ENCODE results near the gene URB1. TPM values are rescaled to one million over a fixed set of nuclear protein-coding genes. Genes with fewer than 3 reads are reported as not detected.

URB1 gene
- total and polyA plus RNA-seq, 4 experiments from 2014 or later, result 0.55 to 15.2 (median 8.6) TPM

DNA sequence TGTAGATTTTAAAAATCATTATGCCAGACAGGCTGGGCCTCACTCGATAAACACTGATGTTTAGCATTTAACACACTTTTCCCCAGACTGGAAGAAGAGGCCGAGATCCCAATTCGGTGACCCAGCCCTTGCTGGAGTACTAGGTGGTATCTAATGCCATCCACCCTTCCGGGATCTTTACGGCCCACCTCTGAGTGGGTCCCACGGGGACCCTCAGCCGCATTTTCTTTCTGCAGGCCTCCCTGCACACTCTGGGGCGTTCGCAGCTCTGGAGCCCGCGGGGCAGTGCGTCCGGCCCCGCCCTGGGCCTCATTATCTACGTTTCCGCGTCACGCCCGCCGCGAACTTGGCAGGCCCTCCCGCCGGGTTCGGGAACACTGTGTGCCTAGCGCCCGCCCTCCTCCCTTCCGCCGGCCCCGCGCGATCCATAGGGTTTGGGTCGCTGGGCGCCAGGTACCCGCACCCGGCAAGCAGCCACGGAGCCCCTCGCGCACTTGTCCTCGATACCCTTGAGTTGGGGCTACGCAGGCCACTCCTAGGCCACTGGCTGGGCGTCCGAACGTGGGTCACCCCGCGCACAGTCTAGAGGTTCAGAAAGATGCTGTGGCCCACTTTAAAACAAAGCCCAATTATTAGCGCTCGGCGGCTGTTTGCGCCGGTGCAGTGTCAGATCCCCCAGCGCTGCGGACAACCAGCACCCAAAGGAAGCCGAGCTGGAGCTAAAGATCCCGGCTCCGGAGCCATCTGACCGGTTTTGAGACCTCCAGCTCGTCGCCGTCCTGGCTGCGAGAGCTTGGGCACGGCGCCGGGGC, 18.7 kb upstream of the URB1 start:
- H3K27me3 ChIP-seq (ENCODE audit: insufficient read depth, low read length), result no peaks in the 10 kb centered on the region
- peak overlapping the region; percentile 95 to 99 (median 97) for H3K27ac Mint-ChIP-seq
- H3K4me3 Mint-ChIP-seq, result peak overlapping the region; percentile 94 to 98 (median 96)
- POLR2A ChIA-PET (ENCODE audit: partially characterized antibody), result interaction anchor here (0.6 to 5.0 kb wide), 13 partner anchors 10 to 360 kb away, joined by 3 to 92 read pairs (median 4); partner anchors contain the start of genes CFAP298, MIS18A, PAXBP1 and SYNJ1
- peak overlapping the region; percentile 40 to 83 for H3K4me3 ChIP-seq (ENCODE audit: low read length in 2 of 2)
- no peaks in the 10 kb centered on the region for H3K9me3 Mint-ChIP-seq
- H3K4me1 Mint-ChIP-seq, result peaks cover 28 to 71% (median 42%) of the 10 kb centered on the region in 4 donors
- no peaks in the 10 kb centered on the region for H3K36me3 ChIP-seq (ENCODE audit: insufficient read depth, low read length)
- CTCF ChIA-PET (ENCODE audit: partially characterized antibody), result interaction anchor here (1.9 to 5.3 kb wide), 5 partner anchors 9 to 189 kb away, joined by 6 to 22 read pairs (median 8); partner anchors contain the start of gene URB1
- H3K4me1 ChIP-seq (ENCODE audit: insufficient read depth, low read length), result peaks cover 34% of the 10 kb centered on the region
- H3K9me3 ChIP-seq (ENCODE audit: control insufficient read depth in 1 of 2, low read length in 2 of 2), result no peaks in the 10 kb centered on the region
- intact Hi-C loops (cut with micrococcal nuclease), result loop anchor here (1.0 to 5.0 kb wide), 7 partner anchors 8 to 361 kb away; partner anchors contain the start of genes CFAP298, MIS18A, PAXBP1 and SYNJ1
- H3K27ac ChIP-seq (ENCODE audit: low read depth, low read length), result peak overlapping the region; percentile 86
- peak; percentile 58 to 64 (median 62) for DNase-seq
- H3K36me3 Mint-ChIP-seq, result peaks cover 0 to 14% of the 10 kb centered on the region in 2 donors
- no peaks in the 10 kb centered on the region for H3K27me3 Mint-ChIP-seq

DNA sequence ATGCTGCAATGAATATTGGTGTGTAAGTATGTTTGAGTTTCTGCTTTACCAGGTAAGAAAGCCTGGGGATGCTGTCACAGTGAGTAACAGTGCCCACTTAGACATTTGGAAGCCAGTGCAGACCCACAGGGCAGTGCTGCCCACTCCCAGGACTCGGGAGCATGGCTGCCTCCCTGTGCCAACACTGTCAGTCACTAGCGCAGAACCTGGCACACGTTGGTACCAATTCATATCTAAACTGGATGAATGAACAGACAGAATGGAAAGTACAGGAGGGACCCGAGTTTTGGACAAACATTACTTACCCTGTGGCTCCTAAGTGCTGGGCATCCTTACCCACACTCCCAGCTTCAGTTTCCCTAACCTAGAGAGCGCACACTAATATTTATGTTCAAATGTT, 18.1 kb upstream of the URB1 start:
- intact Hi-C loops (cut with micrococcal nuclease), result loop anchor here (5.0 kb wide), 2 partner anchors 316 to 361 kb away; partner anchors contain the start of genes PAXBP1 and SYNJ1
- CTCF ChIA-PET (ENCODE audit: partially characterized antibody), result interaction anchor here (1.9 to 5.3 kb wide), 5 partner anchors 8 to 190 kb away, joined by 6 to 22 read pairs (median 8); partner anchors contain the start of gene URB1
- Histone ChIP-seq H3K9me3 (ENCODE audit: control insufficient read depth in 1 of 2, low read length in 2 of 2) (no peaks in the 10 kb centered on the region), H3K36me3 (ENCODE audit: insufficient read depth, low read length) (no peaks in the 10 kb centered on the region), H3K27me3 (ENCODE audit: insufficient read depth, low read length) (no peaks in the 10 kb centered on the region), H3K4me3 (ENCODE audit: low read length in 2 of 2) (peak overlapping the region in 1 of 2 donors; percentile 83), H3K4me1 (ENCODE audit: insufficient read depth, low read length) (peaks cover 34% of the 10 kb centered on the region), H3K27ac (ENCODE audit: low read depth, low read length) (peak overlapping the region; percentile 86)
- H3K4me1 Mint-ChIP-seq, result peaks cover 26 to 69% (median 40%) of the 10 kb centered on the region in 4 donors
- H3K4me3 Mint-ChIP-seq, result peak overlapping the region; percentile 94 to 98 (median 96)
- H3K27me3 Mint-ChIP-seq, result no peaks in the 10 kb centered on the region
- peak overlapping the region; percentile 20 to 98 (median 97) for H3K27ac Mint-ChIP-seq
- DNase-seq, result no peak
- POLR2A ChIA-PET (ENCODE audit: partially characterized antibody), result interaction anchor here (0.7 to 5.0 kb wide), 8 partner anchors 9 to 360 kb away, joined by 3 to 92 read pairs (median 14); partner anchors contain the start of genes CFAP298, PAXBP1, SYNJ1 and URB1
- peaks cover 0 to 14% of the 10 kb centered on the region in 2 donors for H3K36me3 Mint-ChIP-seq
- no peaks in the 10 kb centered on the region for H3K9me3 Mint-ChIP-seq

DNA sequence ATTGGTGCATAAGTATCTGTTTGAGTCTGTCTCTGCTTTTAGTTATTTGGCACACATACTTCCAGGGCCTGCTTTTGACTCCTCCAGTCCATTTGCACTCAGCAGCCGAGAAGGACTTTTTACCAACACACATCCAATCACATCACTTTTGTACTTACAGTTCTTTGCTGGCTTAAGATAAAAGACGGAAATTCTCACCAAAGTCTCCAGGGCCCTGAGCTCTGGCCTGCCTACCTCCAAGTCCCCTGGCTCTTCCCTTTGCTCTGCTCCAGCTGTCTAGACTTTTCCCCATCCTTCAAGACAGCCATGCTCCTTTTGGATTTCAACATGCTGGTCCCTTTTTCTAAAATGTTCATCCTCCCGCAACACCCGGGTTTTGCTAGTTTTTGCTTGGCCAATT, 17.5 kb upstream of the URB1 start:
- Mint-ChIP-seq H3K9me3 (no peaks in the 10 kb centered on the region), H3K4me1 (peaks cover 21 to 62% (median 35%) of the 10 kb centered on the region in 4 donors), H3K27ac (peak overlapping the region in 6 of 7 donors; percentile 35 to 98 (median 97)), H3K36me3 (peaks cover 0 to 11% of the 10 kb centered on the region in 2 donors), H3K4me3 (peak overlapping the region in 7 of 8 donors; percentile 17 to 98 (median 51)), H3K27me3 (no peaks in the 10 kb centered on the region)
- no peak overlapping the region for H3K4me3 ChIP-seq (ENCODE audit: low read length in 2 of 2)
- no peaks in the 10 kb centered on the region for H3K36me3 ChIP-seq (ENCODE audit: insufficient read depth, low read length)
- no peaks in the 10 kb centered on the region for H3K9me3 ChIP-seq (ENCODE audit: control insufficient read depth in 1 of 2, low read length in 2 of 2)
- peaks cover 34% of the 10 kb centered on the region for H3K4me1 ChIP-seq (ENCODE audit: insufficient read depth, low read length)
- POLR2A ChIA-PET (ENCODE audit: partially characterized antibody), result interaction anchor here (1.0 to 5.0 kb wide), 2 partner anchors 159 to 361 kb away, joined by 3 to 92 read pairs; partner anchors contain the start of gene PAXBP1
- H3K27ac ChIP-seq (ENCODE audit: low read depth, low read length), result no peak overlapping the region
- no peaks in the 10 kb centered on the region for H3K27me3 ChIP-seq (ENCODE audit: insufficient read depth, low read length)
- CTCF ChIA-PET (ENCODE audit: partially characterized antibody), result interaction anchor here (2.0 to 5.3 kb wide), 3 partner anchors 8 to 191 kb away, joined by 8 to 22 read pairs (median 9); no protein-coding TSS in a partner anchor
- intact Hi-C loops (cut with micrococcal nuclease), result loop anchor here (5.0 kb wide), 2 partner anchors 317 to 362 kb away; partner anchors contain the start of genes PAXBP1 and SYNJ1
- no peak for DNase-seq

DNA sequence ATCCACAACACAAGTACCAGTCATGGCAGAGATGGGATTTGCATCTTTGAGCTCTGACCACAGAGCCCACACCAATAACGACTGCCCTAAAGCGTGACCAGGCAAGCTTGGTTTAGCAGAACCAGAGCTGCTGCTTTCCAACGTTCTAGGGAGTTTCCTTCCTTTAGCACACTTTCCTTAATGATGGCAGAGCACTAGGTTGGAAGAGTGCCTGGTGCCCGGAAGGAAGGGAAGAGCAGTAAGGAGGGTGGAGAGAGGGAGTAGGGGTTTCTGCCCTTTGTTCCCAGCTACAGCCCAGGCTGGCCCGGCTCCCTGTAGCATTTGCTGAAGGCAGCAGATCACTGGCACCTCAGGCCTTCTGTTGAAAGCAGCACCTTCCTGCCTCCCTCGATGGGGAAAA, 13.6 kb upstream of the URB1 start:
- Mint-ChIP-seq H3K4me3 (no peak overlapping the region), H3K36me3 (no peaks in the 10 kb centered on the region), H3K4me1 (peaks cover 12 to 48% (median 18%) of the 10 kb centered on the region in 4 donors), H3K9me3 (no peaks in the 10 kb centered on the region), H3K27me3 (no peaks in the 10 kb centered on the region), H3K27ac (peak overlapping the region in 1 of 7 donors; percentile 51)
- CTCF ChIA-PET (ENCODE audit: partially characterized antibody), result interaction anchor here (10.3 kb wide), 1 partner anchor 194 kb away, joined by 160 read pairs; no protein-coding TSS in a partner anchor
- POLR2A ChIA-PET (ENCODE audit: partially characterized antibody), result interaction anchor here (1.0 kb wide), 1 partner anchor 163 kb away, joined by 4 read pairs; no protein-coding TSS in a partner anchor
- Histone ChIP-seq H3K36me3 (ENCODE audit: insufficient read depth, low read length) (no peaks in the 10 kb centered on the region), H3K9me3 (ENCODE audit: control insufficient read depth in 1 of 2, low read length in 2 of 2) (no peaks in the 10 kb centered on the region), H3K27ac (ENCODE audit: low read depth, low read length) (no peak overlapping the region), H3K27me3 (ENCODE audit: insufficient read depth, low read length) (no peaks in the 10 kb centered on the region), H3K4me1 (ENCODE audit: insufficient read depth, low read length) (peaks cover 13% of the 10 kb centered on the region), H3K4me3 (ENCODE audit: low read length in 2 of 2) (no peak overlapping the region)
- intact Hi-C loops (cut with micrococcal nuclease), result no loop called here
- no peak for DNase-seq

DNA sequence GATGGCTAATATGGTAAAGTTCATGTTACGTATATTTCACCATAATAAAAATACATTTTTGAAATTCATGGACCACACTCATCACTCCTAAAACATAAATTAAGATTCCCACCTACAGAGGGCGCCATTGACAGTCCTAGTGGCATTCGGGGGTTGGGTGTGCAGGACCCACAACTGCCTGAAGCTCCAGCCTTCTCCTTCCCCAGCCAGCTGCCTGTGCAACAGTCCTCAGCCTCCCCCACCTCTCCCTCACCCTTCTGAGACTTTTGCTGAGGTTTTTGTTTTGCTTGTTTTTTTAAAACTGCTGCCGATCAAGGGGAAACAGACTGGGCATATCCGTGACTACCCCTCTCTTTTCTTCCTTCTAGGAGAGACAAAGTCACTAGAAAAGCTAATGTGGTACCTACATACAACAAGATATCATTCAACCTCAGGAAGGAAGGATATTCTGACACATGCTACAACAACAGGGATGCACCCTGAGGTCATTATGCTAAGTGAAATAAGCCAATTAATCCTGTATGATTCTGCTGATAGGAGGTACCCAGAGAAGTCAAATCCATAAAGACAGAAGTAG, 10.5 kb upstream of the URB1 start:
- ChIA-PET CTCF (ENCODE audit: partially characterized antibody) (interaction anchor here (0.8 to 10.3 kb wide), 9 partner anchors 9 to 205 kb away, joined by 3 to 160 read pairs (median 14); partner anchors contain the start of genes EVA1C, TCP10L and URB1), POLR2A (ENCODE audit: partially characterized antibody) (interaction anchor here (0.6 to 3.7 kb wide), 3 partner anchors 9 to 197 kb away, joined by 4 to 17 read pairs (median 14); partner anchors contain the start of gene EVA1C)
- Histone ChIP-seq H3K27ac (ENCODE audit: low read depth, low read length) (no peak overlapping the region), H3K4me3 (ENCODE audit: low read length in 2 of 2) (no peak overlapping the region), H3K4me1 (ENCODE audit: insufficient read depth, low read length) (no peaks in the 10 kb centered on the region), H3K9me3 (ENCODE audit: control insufficient read depth in 1 of 2, low read length in 2 of 2) (no peaks in the 10 kb centered on the region), H3K27me3 (ENCODE audit: insufficient read depth, low read length) (peaks cover 9% of the 10 kb centered on the region), H3K36me3 (ENCODE audit: insufficient read depth, low read length) (no peaks in the 10 kb centered on the region)
- H3K4me1 Mint-ChIP-seq, result peaks cover 4 to 21% (median 6%) of the 10 kb centered on the region in 4 donors
- H3K27me3 Mint-ChIP-seq, result peaks cover 1 to 7% of the 10 kb centered on the region in 2 donors
- H3K4me3 Mint-ChIP-seq, result no peak overlapping the region
- H3K9me3 Mint-ChIP-seq, result no peaks in the 10 kb centered on the region
- DNase-seq, result peak; percentile 63 to 68 (median 65)
- intact Hi-C loops (cut with micrococcal nuclease), result loop anchor here (1.0 kb wide), 3 partner anchors 9 to 198 kb away; partner anchors contain the start of gene EVA1C
- H3K27ac Mint-ChIP-seq, result peak overlapping the region in 2 of 7 donors; percentile 7 to 27
- H3K36me3 Mint-ChIP-seq, result no peaks in the 10 kb centered on the region

DNA sequence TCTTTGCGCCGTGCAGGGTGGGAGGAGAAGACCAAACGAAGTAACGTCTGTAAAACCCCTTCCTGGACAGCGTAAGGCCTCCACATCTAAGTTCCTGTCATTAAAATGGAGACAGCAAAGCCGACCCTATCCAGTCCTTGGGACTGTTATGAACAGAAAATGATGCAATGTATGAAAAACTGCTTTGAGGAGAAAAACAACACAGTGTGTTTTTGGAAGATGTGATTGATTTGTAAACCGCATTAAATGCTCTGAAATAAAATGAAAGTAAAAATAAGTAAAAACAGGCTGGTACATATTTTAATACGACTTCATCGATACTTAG, 827 bp upstream of the URB1 start:
- ChIA-PET CTCF (ENCODE audit: partially characterized antibody) (interaction anchor here (3.4 to 5.6 kb wide), 2 partner anchors 9 to 207 kb away, joined by 16 to 43 read pairs; no protein-coding TSS in a partner anchor), POLR2A (ENCODE audit: partially characterized antibody) (interaction anchor here (1.0 to 4.3 kb wide), 4 partner anchors 18 to 219 kb away, joined by 5 to 47 read pairs (median 10); partner anchors contain the start of genes CFAP298 and EVA1C)
- peaks cover 22 to 52% (median 40%) of the 10 kb centered on the region in 4 donors for H3K4me1 Mint-ChIP-seq
- peaks cover 2 to 7% of the 10 kb centered on the region in 2 donors for H3K27me3 Mint-ChIP-seq
- H3K36me3 Mint-ChIP-seq, result peaks cover 3 to 7% of the 10 kb centered on the region in 2 donors
- H3K4me1 ChIP-seq (ENCODE audit: insufficient read depth, low read length), result peaks cover 26% of the 10 kb centered on the region
- no peaks in the 10 kb centered on the region for H3K9me3 ChIP-seq (ENCODE audit: control insufficient read depth in 1 of 2, low read length in 2 of 2)
- H3K4me3 Mint-ChIP-seq, result peak overlapping the region; percentile 84 to 89 (median 88)
- intact Hi-C loops (cut with micrococcal nuclease), result loop anchor here (1.0 to 5.0 kb wide), 7 partner anchors 19 to 1249 kb away; partner anchors contain the start of genes CFAP298, CRYZL1, EVA1C and ITSN1
- H3K9me3 Mint-ChIP-seq, result no peaks in the 10 kb centered on the region
- peak overlapping the region; percentile 68 for H3K27ac ChIP-seq (ENCODE audit: low read depth, low read length)
- no peaks in the 10 kb centered on the region for H3K27me3 ChIP-seq (ENCODE audit: insufficient read depth, low read length)
- peak overlapping the region; percentile 22 to 91 (median 78) for H3K27ac Mint-ChIP-seq
- DNase-seq, result no peak
- peak overlapping the region; percentile 86 to 90 for H3K4me3 ChIP-seq (ENCODE audit: low read length in 2 of 2)
- H3K36me3 ChIP-seq (ENCODE audit: insufficient read depth, low read length), result peaks cover 6% of the 10 kb centered on the region
